K562 (cell line): ENCODE data around the gene CCDC187. TPM values are rescaled to one million over a fixed set of nuclear protein-coding genes. Genes with fewer than 3 reads are reported as not detected.

Experiments
- ATAC-seq: fragments of 200-7000 bp; cut with Tn5 transposase; 3 replicates; pipeline ENCODE4 v1.9.1; 2020; ENCODE audit warnings: moderate library complexity
- BruUV-seq: library from RNA; stranded (reverse); fragments of 400-500 nt; replicated peaks from 2 replicates; lab custom pipeline; 2021; lab: Mats Ljungman, UMichigan
- CTCF ChIA-PET: fragments of 300-600 bp; formaldehyde crosslinking; extraction: SDS; loops from one replicate; lab custom pipeline; 2021; ENCODE audit warnings: low intra/inter-chr PET ratio; lab: Yijun Ruan, JAX
- POLR2A ChIA-PET: fragments of 300-600, 350-650 bp; sonication (Branson Sonifier 250); formaldehyde crosslinking; extraction: SDS; loops from one replicate; lab custom pipeline; 2021; ENCODE audit warnings: antibody characterized with exemption, inconsistent platforms; lab: Yijun Ruan, JAX
- DNase-seq, 4 experiments: peaks; one replicate each; pipeline versions ENCODE4 v3.0.0 to v3.0.0-alpha.2; 2011 to 2018; ENCODE audit warnings: low spot score in 3 of 4, mixed read lengths in 3 of 4; ENCODE audit errors: extremely low read depth in 1 of 4
- FAIRE-seq: peaks from 2 replicates; lab custom pipeline; 2011; peaks lifted over from hg19 to GRCh38; lab: Jason Lieb, UNC
- H2AFZ ChIP-seq: 2 replicates; pipeline ENCODE4 v1.6.0; 2011; ENCODE audit warnings: low read depth, low read length, control low read depth, inconsistent platforms
- H3K27ac ChIP-seq: fragments of 200-600 bp; 3 replicates; pipeline ENCODE4 v1.8.0; 2011; ENCODE audit warnings: low read depth, mild to moderate bottlenecking, control low read depth, inconsistent platforms, low read length, moderate library complexity, mixed read lengths; ENCODE audit errors: extremely low read depth
- H3K27me3 ChIP-seq, 2 experiments: fragments of 300-600 bp in 1 of 2; 2 replicates in 1 of 2; 3 replicates in 1 of 2; pipeline versions ENCODE4 v1.6.0 to v1.8.0; 2011; ENCODE audit warnings: inconsistent platforms in 2 of 2, low read length in 2 of 2, mild to moderate bottlenecking in 1 of 2, mixed read lengths in 1 of 2, moderate library complexity in 1 of 2; ENCODE audit not compliant: control insufficient read depth in 2 of 2, insufficient read depth in 2 of 2
- H3K36me3 ChIP-seq: fragments of 300-600 bp; 3 replicates; pipeline ENCODE4 v1.8.0; 2011; ENCODE audit warnings: mild to moderate bottlenecking, low read length, inconsistent platforms; ENCODE audit not compliant: control insufficient read depth, insufficient read depth
- H3K4me1 ChIP-seq, 2 experiments: fragments of 200-600 bp in 1 of 2; replicated peaks in 1 of 2; 2 replicates in 1 of 2; 3 replicates in 1 of 2; pipeline versions ENCODE4 v1.5.1 to v1.8.0; 2011; ENCODE audit warnings: inconsistent platforms in 2 of 2, low read length in 2 of 2, mild to moderate bottlenecking in 1 of 2, mixed read lengths in 1 of 2, moderate library complexity in 1 of 2; ENCODE audit not compliant: control insufficient read depth in 2 of 2, insufficient read depth in 2 of 2
- H3K4me2 ChIP-seq: 2 replicates; pipeline ENCODE4 v1.6.1; 2011; ENCODE audit warnings: low read length, control low read depth, inconsistent platforms, mixed read lengths; ENCODE audit not compliant: insufficient read depth
- H3K4me3 ChIP-seq: fragments of 200-600 bp; sonication (generic), shearing (Covaris generic); 2 replicates; pipeline ENCODE4 v1.5.1; 2016; ENCODE audit warnings: control low read depth, inconsistent platforms
- H3K79me2 ChIP-seq: fragments of 200-600 bp; 3 replicates; pipeline ENCODE4 v1.8.0; 2011; ENCODE audit warnings: low read length, inconsistent platforms; ENCODE audit not compliant: control insufficient read depth, insufficient read depth
- H3K9ac ChIP-seq, 2 experiments: 2 replicates each; pipeline versions ENCODE4 v1.6.0 to v1.6.1; 2011; ENCODE audit warnings: low read depth in 2 of 2, low read length in 2 of 2, control low read depth in 1 of 2, inconsistent platforms in 1 of 2, mild to moderate bottlenecking in 1 of 2, mixed read lengths in 1 of 2; ENCODE audit not compliant: insufficient read depth in 1 of 2
- H3K9me1 ChIP-seq: one replicate; pipeline ENCODE4 v1.6.0; 2011; ENCODE audit warnings: inconsistent platforms, mild to moderate bottlenecking, low read length, moderate library complexity; ENCODE audit not compliant: control insufficient read depth, insufficient read depth
- H3K9me3 ChIP-seq: replicated peaks from 2 replicates; pipeline ENCODE4 v1.5.1; 2011; ENCODE audit warnings: low read depth, low read length, inconsistent platforms; ENCODE audit not compliant: control insufficient read depth, insufficient read depth
- H4K20me1 ChIP-seq: replicated peaks from 2 replicates; pipeline ENCODE4 v1.6.1; 2011; ENCODE audit warnings: low read length, inconsistent platforms, mixed read lengths; ENCODE audit not compliant: control insufficient read depth, insufficient read depth
- CBFA2T2 ChIP-seq: fragments of 450-650 bp; conservative IDR thresholded peaks from 2 replicates; pipeline ENCODE4 v1.6.1; 2017; ENCODE audit warnings: mild to moderate bottlenecking
- ETS2 ChIP-seq: IDR thresholded peaks from 2 replicates; pipeline ENCODE4 v1.6.1; 2016; ENCODE audit warnings: borderline replicate concordance, missing genetic modification characterization, mild to moderate bottlenecking, moderate library complexity, missing compliant biosample characterization; ENCODE audit not compliant: poor library complexity, severe bottlenecking
- FOXO4 ChIP-seq: fragments of 450-650 bp; formaldehyde crosslinking; IDR thresholded peaks from 2 replicates; pipeline ENCODE4 v1.4.0; 2020; ENCODE audit warnings: mild to moderate bottlenecking, moderate library complexity
- KDM1A ChIP-seq, 2 experiments: fragments of 450-650 bp; IDR thresholded peaks; 2 replicates each; pipeline ENCODE4 v1.6.1; 2016; ENCODE audit warnings: mild to moderate bottlenecking in 2 of 2
- POLR3A ChIP-seq: IDR thresholded peaks from 2 replicates; pipeline ENCODE4 v1.6.1; 2011; ENCODE audit warnings: borderline replicate concordance, mild to moderate bottlenecking, moderate library complexity; ENCODE audit not compliant: insufficient read length, insufficient read depth; ENCODE audit errors: extremely low read depth
- RAD51 ChIP-seq: fragments of 450-650 bp; IDR thresholded peaks from 2 replicates; pipeline ENCODE4 v1.7.1; 2016; ENCODE audit warnings: low read depth, mild to moderate bottlenecking, borderline replicate concordance
- SMAD3 ChIP-seq: fragments of 450-650 bp; formaldehyde crosslinking; conservative IDR thresholded peaks from 2 replicates; pipeline ENCODE4 v1.4.0; 2020; ENCODE audit warnings: mild to moderate bottlenecking
- SRF ChIP-seq, 2 experiments: fragments of 250-450, 450-650 bp in 1 of 2; sonication (Bioruptor Pico) in 1 of 2; sonication (generic) in 1 of 2; formaldehyde crosslinking; IDR thresholded peaks; 2 replicates each; pipeline versions ENCODE4 v1.5.0 to v1.5.1; 2020 to 2022; ENCODE audit warnings: mild to moderate bottlenecking in 1 of 2, missing genetic modification reagents in 1 of 2
- TFE3 ChIP-seq: fragments of 450-650 bp; formaldehyde crosslinking; IDR thresholded peaks from 2 replicates; pipeline ENCODE4 v1.4.0; 2020; ENCODE audit warnings: mild to moderate bottlenecking, mixed read lengths
- TOE1 ChIP-seq, 2 experiments: fragments of 450-650 bp in 1 of 2; sonication (generic) in 1 of 2; formaldehyde crosslinking in 1 of 2; IDR thresholded peaks; 2 replicates each; pipeline versions ENCODE4 v1.7.1 to v1.8.0; 2016 to 2022; ENCODE audit warnings: borderline replicate concordance in 2 of 2, mild to moderate bottlenecking in 2 of 2, antibody characterized with exemption in 1 of 2, inconsistent platforms in 1 of 2, low read depth in 1 of 2, missing genetic modification reagents in 1 of 2, moderate library complexity in 1 of 2
- USF1 ChIP-seq: sonication (generic); formaldehyde crosslinking; IDR thresholded peaks from 2 replicates; pipeline ENCODE4 v1.9.0; 2022; ENCODE audit warnings: mild to moderate bottlenecking, missing genetic modification reagents
- ZNF124 ChIP-seq: sonication (generic); formaldehyde crosslinking; IDR thresholded peaks from 2 replicates; pipeline ENCODE4 v1.8.1; 2022; ENCODE audit warnings: missing genetic modification reagents
- WGBS: fragments of 100-300 bp; shearing (Covaris generic); methylation state at CpG from one replicate; pipeline ENCODE4 v1.1.6; 2016; ENCODE audit warnings: low coverage, mixed read lengths; ENCODE audit not compliant: insufficient coverage; ENCODE audit errors: missing lambda C conversion rate; 5-methylcytosine and 5-hydroxymethylcytosine counted together
- in situ Hi-C: fragments of 300-500 bp; cut with MboI; formaldehyde crosslinking; loops from 4 replicates; pipeline ENCODE4 v1.15.0; 2018; ENCODE audit warnings: inconsistent platforms, mixed read lengths
- intact Hi-C: fragments of 100-400 bp; cut with micrococcal nuclease; formaldehyde crosslinking; loops from 2 replicates; pipeline ENCODE4 v1.14.2; 2022
- polyA plus RNA-seq, 8 experiments: library from polyadenylated mRNA; depleted of rRNA in 4 of 8; stranded (reverse) in 5 of 8; unstranded in 3 of 8; fragments of >200 nt; fragmentation: Nextera tagmentation in 2 of 8; fragmentation: Illumina TruSeq in 1 of 8; extraction: Ambion mirVana in 2 of 8; extraction: Trizol in 1 of 8; gene quantifications; 2 replicates each; pipeline versions ENCODE4 v1.2.1 to v1.2.3, GENCODE V29; 2011 to 2014; ENCODE audit warnings: inconsistent platforms in 1 of 8, missing spikeins in 1 of 8
- total RNA-seq, 7 experiments: library from RNA; depleted of rRNA in 6 of 7; stranded (reverse); fragments of >200 nt in 6 of 7; fragmentation: Illumina TruSeq in 2 of 7; extraction: Trizol in 2 of 7; gene quantifications; 2 replicates each; pipeline versions ENCODE4 v1.2.1 to v1.2.3, GENCODE V29; 2011 to 2021; ENCODE audit warnings: low replicate concordance in 1 of 7

The CCDC187 gene
- total and polyA plus RNA-seq, 9 of the 15 experiments (the other 6 are each of a cell fraction or from before 2014, with no cell fraction given): not detected

GRCh38 chr9:136270173-136270705 is 33.7 kb downstream of the CCDC187 start:
- no peak overlapping the region for H3K9ac ChIP-seq
- no peaks in the 10 kb centered on the region for H3K36me3 ChIP-seq
- no peaks in the 10 kb centered on the region for H3K79me2 ChIP-seq
- H2AFZ ChIP-seq: no peak overlapping the region
- FAIRE-seq (no peak), DNase-seq (no peak), ATAC-seq (no peak)
- intact Hi-C loops: no loop called here
- no peak overlapping the region for H3K27ac ChIP-seq
- no peak for TF ChIP-seq POLR3A
- no peak for TF ChIP-seq ZNF124
- peak; percentile 34; the same call in 1 of the 2 replicates for TF ChIP-seq USF1 (CRISPR knock-in tag)
- peak; percentile 32; the same call in 1 of the 2 replicates for TF ChIP-seq CBFA2T2
- TF ChIP-seq SMAD3: no peak
- peak; percentile 58; the same call in 1 of the 2 replicates for TF ChIP-seq TOE1 (IDR thresholded peaks at IDR 0.05; ENCODE audit: borderline replicate concordance)
- TF ChIP-seq TOE1 (CRISPR knock-in tag; IDR thresholded peaks at IDR 0.05; ENCODE audit: borderline replicate concordance, low read depth): no peak
- no peak for TF ChIP-seq FOXO4 (CRISPR knock-in tag)
- peak; percentile 89 for TF ChIP-seq TFE3
- TF ChIP-seq KDM1A (IDR thresholded peaks at IDR 0.05): no peak
- TF ChIP-seq RAD51: peak; percentile 83
- TF ChIP-seq ETS2 (tag): no peak
- TF ChIP-seq SRF (CRISPR knock-in tag; IDR thresholded peaks at IDR 0.05): no peak
- no peak overlapping the region for H3K4me3 ChIP-seq
- no peak overlapping the region for H3K4me2 ChIP-seq
- peaks cover 0 to 29% of the 10 kb centered on the region in 2 experiments; a peak in 3 of 5 replicates for H3K4me1 ChIP-seq
- in situ Hi-C loops: loop anchor here (10.0 kb wide), 1 partner anchor 475 kb away; no protein-coding TSS in a partner anchor
- H3K9me3 ChIP-seq: no peaks in the 10 kb centered on the region
- peaks cover 10% of the 10 kb centered on the region; the same call in 1 of the 2 replicates for H4K20me1 ChIP-seq
- peaks cover 31 to 37% of the 10 kb centered on the region in 2 experiments for H3K27me3 ChIP-seq
- H3K9me1 ChIP-seq: no peaks in the 10 kb centered on the region
- POLR2A ChIA-PET: interaction anchor here (0.7 kb wide), 1 partner anchor 16 kb away, joined by 3 read pairs; no protein-coding TSS in a partner anchor
- 18% methylated on average over 13 of the region's 13 CpGs for WGBS
- no TSS peak for BruUV-seq
- CTCF ChIA-PET: no interaction called here
